HepG2 (cell line): Measurements from ENCODE around the gene CCDC197. TPM values are rescaled to one million over a fixed set of nuclear protein-coding genes. Genes with fewer than 3 reads are reported as not detected.

Experiments
- ATAC-seq: fragments of 200-7000 bp; cut with Tn5 transposase; 3 replicates; pipeline ENCODE4 v1.9.1; 2020; ENCODE audit warnings: mild to moderate bottlenecking, moderate library complexity
- BruUV-seq: library from RNA; stranded (reverse); fragments of 400-500 nt; replicated peaks from 2 replicates; lab custom pipeline; 2021; lab: Mats Ljungman, UMichigan
- CTCF ChIA-PET: fragments of 300-600 bp; formaldehyde crosslinking; extraction: SDS; loops from one replicate; lab custom pipeline; 2021; ENCODE audit warnings: low total read pairs, inconsistent platforms, low intra/inter-chr PET ratio; lab: Yijun Ruan, JAX
- POLR2A ChIA-PET: fragments of 350-600 bp; sonication (Branson Sonifier 250); formaldehyde crosslinking; loops from one replicate; lab custom pipeline; 2020; ENCODE audit warnings: antibody characterized with exemption, inconsistent platforms; lab: Yijun Ruan, JAX
- DNase-seq: peaks from one replicate; pipeline ENCODE4 v3.0.0-alpha.2; 2015; ENCODE audit warnings: low spot score
- FAIRE-seq: peaks from 3 replicates; lab custom pipeline; 2011; peaks lifted over from hg19 to GRCh38; lab: Jason Lieb, UNC
- H2AFZ ChIP-seq: one replicate; pipeline ENCODE4 v1.6.1; 2011; ENCODE audit warnings: low read length, inconsistent platforms
- H3K27ac ChIP-seq: fragments of 300-600 bp; 3 replicates; pipeline ENCODE4 v1.8.0; 2011; ENCODE audit warnings: mixed run types, mild to moderate bottlenecking, mixed read lengths, low read length, inconsistent platforms; ENCODE audit not compliant: insufficient read depth; ENCODE audit errors: extremely low read length
- H3K27me3 ChIP-seq, 2 experiments: fragments of 200-600 bp in 1 of 2; 2 replicates in 1 of 2; 3 replicates in 1 of 2; pipeline versions ENCODE4 v1.6.0 to v1.8.0; 2011; ENCODE audit warnings: low read length in 2 of 2, mild to moderate bottlenecking in 2 of 2, moderate library complexity in 2 of 2, inconsistent platforms in 1 of 2; ENCODE audit not compliant: insufficient read depth in 2 of 2, control insufficient read depth in 1 of 2
- H3K36me3 ChIP-seq, 2 experiments: fragments of 200-600 bp in 1 of 2; replicated peaks in 1 of 2; 2 replicates in 1 of 2; 3 replicates in 1 of 2; pipeline versions ENCODE4 v1.5.1 to v1.8.0; 2011; ENCODE audit warnings: low read length in 2 of 2, inconsistent platforms in 1 of 2; ENCODE audit not compliant: insufficient read depth in 2 of 2, control insufficient read depth in 1 of 2
- H3K4me1 ChIP-seq: 2 replicates; pipeline ENCODE4 v1.5.1; 2012; ENCODE audit warnings: low read length, inconsistent platforms; ENCODE audit not compliant: insufficient read depth
- H3K4me2 ChIP-seq: 2 replicates; pipeline ENCODE4 v1.6.0; 2011; ENCODE audit warnings: low read depth, low read length, inconsistent platforms
- H3K4me3 ChIP-seq, 3 experiments: fragments of 200-600 bp in 1 of 3; sonication (generic), shearing (Covaris generic) in 1 of 3; replicated peaks in 1 of 3; 2 replicates each; pipeline ENCODE4 v1.5.1; 2011 to 2016; ENCODE audit warnings: low read length in 3 of 3, inconsistent platforms in 2 of 3, low read depth in 2 of 3, mild to moderate bottlenecking in 2 of 3, control low read depth in 1 of 3, mixed read lengths in 1 of 3; ENCODE audit not compliant: insufficient read depth in 1 of 3
- H3K79me2 ChIP-seq: one replicate; pipeline ENCODE4 v1.6.1; 2011; ENCODE audit warnings: low read length, inconsistent platforms; ENCODE audit not compliant: insufficient read depth
- H3K9ac ChIP-seq: 2 replicates; pipeline ENCODE4 v1.6.0; 2011; ENCODE audit warnings: mild to moderate bottlenecking, low read depth, low read length, inconsistent platforms; ENCODE audit not compliant: insufficient read depth
- H3K9me3 ChIP-seq: 2 replicates; pipeline ENCODE4 v1.5.1; 2012; ENCODE audit warnings: mild to moderate bottlenecking, low read length
- H4K20me1 ChIP-seq: 2 replicates; pipeline ENCODE4 v1.6.0; 2011; ENCODE audit warnings: inconsistent platforms, mild to moderate bottlenecking, low read length, moderate library complexity; ENCODE audit not compliant: insufficient read depth
- ARID4A ChIP-seq: sonication (generic); formaldehyde crosslinking; IDR thresholded peaks from 2 replicates; pipeline ENCODE4 v1.5.0; 2020; ENCODE audit warnings: mild to moderate bottlenecking, missing genetic modification reagents, borderline replicate concordance
- ATF1 ChIP-seq: IDR thresholded peaks from 2 replicates; pipeline ENCODE4 v1.6.1; 2016; ENCODE audit warnings: mild to moderate bottlenecking, control low read depth
- ATF3 ChIP-seq: sonication (generic); formaldehyde crosslinking; IDR thresholded peaks from 2 replicates; pipeline ENCODE4 v1.4.0; 2020; ENCODE audit warnings: missing genetic modification reagents
- CBX1 ChIP-seq: IDR thresholded peaks from one replicate; pipeline ENCODE4 v1.6.1; 2016; ENCODE audit warnings: antibody characterized with exemption, low read depth
- FOSL1 ChIP-seq: sonication (generic); formaldehyde crosslinking; IDR thresholded peaks from 2 replicates; pipeline ENCODE4 v1.9.0; 2021; ENCODE audit warnings: missing genetic modification reagents, borderline replicate concordance
- KDM6A ChIP-seq: IDR thresholded peaks from 2 replicates; pipeline ENCODE4 v1.6.1; 2016; ENCODE audit warnings: low read depth
- KLF13 ChIP-seq: sonication (generic); formaldehyde crosslinking; IDR thresholded peaks from 2 replicates; pipeline ENCODE4 v1.4.0; 2020; ENCODE audit warnings: mild to moderate bottlenecking, missing genetic modification reagents
- NFE2L2 ChIP-seq: fragments of 150-350 bp; IDR thresholded peaks from 2 replicates; pipeline ENCODE4 v1.6.1; 2014; ENCODE audit warnings: low read length
- TCF12 ChIP-seq, 2 experiments: fragments of 450-650 bp in 1 of 2; sonication (generic) in 1 of 2; formaldehyde crosslinking in 1 of 2; IDR thresholded peaks; 2 replicates each; pipeline versions ENCODE4 v1.6.1 to v1.8.0; 2017 to 2022; ENCODE audit warnings: antibody characterized with exemption in 1 of 2, mild to moderate bottlenecking in 1 of 2, missing genetic modification reagents in 1 of 2, moderate library complexity in 1 of 2
- TSC22D2 ChIP-seq: sonication (generic); formaldehyde crosslinking; IDR thresholded peaks from 2 replicates; pipeline ENCODE4 v1.5.1; 2020; ENCODE audit warnings: missing genetic modification reagents, mild to moderate bottlenecking, borderline replicate concordance
- ZNF720 ChIP-seq: sonication (generic); formaldehyde crosslinking; IDR thresholded peaks from 2 replicates; pipeline ENCODE4 v1.4.0; 2020; ENCODE audit warnings: missing genetic modification reagents
- ZNF839 ChIP-seq: sonication (generic); formaldehyde crosslinking; IDR thresholded peaks from 2 replicates; pipeline ENCODE4 v1.4.0; 2020; ENCODE audit warnings: missing genetic modification reagents, mild to moderate bottlenecking, borderline replicate concordance
- WGBS: methylation state at CpG from one replicate; pipeline ENCODE4 v1.1.6; 2017; ENCODE audit warnings: low lambda C conversion rate; 5-methylcytosine and 5-hydroxymethylcytosine counted together
- in situ Hi-C: cut with HindIII; loops from 2 replicates; pipeline ENCODE4 v1.10.0; 2017; ENCODE audit warnings: low pct_unique_long_range_greater_than_20kb; ENCODE audit not compliant: extremely low pct_ligation_motif_present
- intact Hi-C: fragments of 100-400 bp; cut with micrococcal nuclease; formaldehyde crosslinking; loops from one replicate; pipeline ENCODE4 v1.10.0; 2022; ENCODE audit not compliant: unreplicated experiment
- polyA plus RNA-seq, 8 experiments: library from polyadenylated mRNA; depleted of rRNA in 3 of 8; stranded (reverse) in 7 of 8; unstranded in 1 of 8; fragments of >200 nt; fragmentation: Illumina TruSeq in 4 of 8; extraction: Trizol in 4 of 8; gene quantifications; 2 replicates each; pipeline versions ENCODE4 v1.2.1 to v1.2.3, GENCODE V29; 2011 to 2016; ENCODE audit warnings: low read depth in 4 of 8, missing spikeins in 1 of 8, mixed read lengths in 1 of 8; ENCODE audit not compliant: insufficient read depth in 1 of 8
- total RNA-seq, 5 experiments: library from RNA; depleted of rRNA; stranded (reverse); fragments of >200 nt; fragmentation: Illumina TruSeq; extraction: Trizol; gene quantifications; 2 replicates each; pipeline ENCODE4 v1.2.3, GENCODE V29; 2016; ENCODE audit warnings: low read depth in 1 of 5
- TF ChIP-seq, protein P1 (sequence below): IDR thresholded peaks from 2 replicates; pipeline ENCODE4 v1.6.1; 2016; ENCODE audit warnings: mild to moderate bottlenecking

The CCDC197 gene
- total and polyA plus RNA-seq, 2 of the 13 experiments (the other 11 are each of a cell fraction or from before 2014, with no cell fraction given) = 0.11 to 0.13 TPM

GRCh38 chr14:94052199-94052598, 55.1 kb downstream of the CCDC197 start:
- ATAC-seq (no peak), FAIRE-seq (no peak), DNase-seq (no peak)
- CTCF ChIA-PET = interaction anchor here (1.9 kb wide), 1 partner anchor 84 kb away, joined by 12 read pairs; no protein-coding TSS in a partner anchor
- no peak overlapping the region for H3K9ac ChIP-seq
- peaks cover 36 to 96% of the 10 kb centered on the region in 2 experiments for H3K36me3 ChIP-seq
- no peaks in the 10 kb centered on the region for H3K9me3 ChIP-seq
- H3K79me2 ChIP-seq = peaks cover 1% of the 10 kb centered on the region
- POLR2A ChIA-PET = no interaction called here
- intact Hi-C loops = no loop called here
- WGBS = 88% methylated on average over 1 of the region's 1 CpG
- TF ChIP-seq ATF3 (CRISPR knock-in tag) (no peak), ARID4A (CRISPR knock-in tag) (no peak), TSC22D2 (CRISPR knock-in tag) (no peak), FOSL1 (CRISPR knock-in tag) (no peak), CBX1 (no peak), KLF13 (CRISPR knock-in tag) (no peak), NFE2L2 (no peak), TCF12 (IDR thresholded peaks at IDR 0.05) (no peak), TCF12 (CRISPR knock-in tag; IDR thresholded peaks at IDR 0.05) (no peak), ATF1 (CRISPR knock-in tag) (no peak), ZNF839 (CRISPR knock-in tag) (no peak), ZNF720 (no peak), KDM6A (CRISPR knock-in tag) (no peak)
- TF ChIP-seq, protein P1, sequence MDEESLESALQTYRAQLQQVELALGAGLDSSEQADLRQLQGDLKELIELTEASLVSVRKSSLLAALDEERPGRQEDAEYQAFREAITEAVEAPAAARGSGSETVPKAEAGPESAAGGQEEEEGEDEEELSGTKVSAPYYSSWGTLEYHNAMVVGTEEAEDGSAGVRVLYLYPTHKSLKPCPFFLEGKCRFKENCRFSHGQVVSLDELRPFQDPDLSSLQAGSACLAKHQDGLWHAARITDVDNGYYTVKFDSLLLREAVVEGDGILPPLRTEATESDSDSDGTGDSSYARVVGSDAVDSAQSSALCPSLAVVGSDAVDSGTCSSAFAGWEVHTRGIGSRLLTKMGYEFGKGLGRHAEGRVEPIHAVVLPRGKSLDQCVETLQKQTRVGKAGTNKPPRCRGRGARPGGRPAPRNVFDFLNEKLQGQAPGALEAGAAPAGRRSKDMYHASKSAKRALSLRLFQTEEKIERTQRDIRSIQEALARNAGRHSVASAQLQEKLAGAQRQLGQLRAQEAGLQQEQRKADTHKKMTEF = no peak
- H2AFZ ChIP-seq = no peak overlapping the region
- peaks cover 4% of the 10 kb centered on the region for H3K4me1 ChIP-seq
- in situ Hi-C loops = loop anchor here (10.0 kb wide), 1 partner anchor 253 kb away; no protein-coding TSS in a partner anchor
- H3K4me3 ChIP-seq = no peak overlapping the region
- no peak overlapping the region for H3K27ac ChIP-seq
- no TSS peak for BruUV-seq
- no peaks in the 10 kb centered on the region for H3K27me3 ChIP-seq
- no peaks in the 10 kb centered on the region for H4K20me1 ChIP-seq
- no peak overlapping the region for H3K4me2 ChIP-seq
